Esophagus squamous epithelium (tissue), 5 donors: Measurements from ENCODE around the gene SMC2. TPM values are rescaled to one million over a fixed set of nuclear protein-coding genes. Genes with fewer than 3 reads are reported as not detected.
A peak's percentile ranks its signal among the peaks of the same experiment; 100 is the strongest.

Source experiments
- DNase-seq: peaks from one replicate; lab custom pipeline; 2025; lab: John Stamatoyannopoulos, UW
- H3K27ac ChIP-seq, 4 donors: fragments of 200-600 bp; sonication (generic); one replicate each; pipeline ENCODE4 v1.5.1; 2016 to 2019; ENCODE audit warnings: mild to moderate bottlenecking in 1 of 4
- H3K27me3 ChIP-seq, 4 donors: fragments of 200-600 bp; sonication (generic); 1 replicate in 3 of 4; 2 replicates in 1 of 4; pipeline versions ENCODE4 v1.5.1 to v1.6.0; 2017 to 2021; ENCODE audit warnings: antibody characterized with exemption in 1 of 4
- H3K36me3 ChIP-seq, 3 donors: fragments of 200-600 bp; sonication (generic); one replicate each; pipeline ENCODE4 v1.5.1; 2016 to 2019
- H3K4me1 ChIP-seq, 3 donors: fragments of 200-600 bp; sonication (generic); one replicate each; pipeline ENCODE4 v1.5.1; 2017 to 2019
- H3K4me3 ChIP-seq, 4 donors: fragments of 200-600 bp; sonication (generic); 1 replicate in 3 of 4; 2 replicates in 1 of 4; pipeline ENCODE4 v1.5.1; 2016 to 2019; ENCODE audit warnings: mild to moderate bottlenecking in 2 of 4, moderate library complexity in 1 of 4
- H3K9me3 ChIP-seq, 3 donors: fragments of 200-600 bp; sonication (generic); one replicate each; pipeline ENCODE4 v1.5.1; 2016 to 2019
- CTCF ChIP-seq, 6 experiments: fragments of 450-650 bp in 4 of 6; fragments of 200-600 bp in 2 of 6; sonication (generic) in 2 of 6; IDR thresholded peaks; one replicate each; pipeline ENCODE4 v1.5.1; 2016 to 2019; ENCODE audit warnings: antibody characterized with exemption in 6 of 6, mild to moderate bottlenecking in 4 of 6, moderate library complexity in 4 of 6
- POLR2A ChIP-seq, 4 donors: fragments of 450-650 bp; IDR thresholded peaks; one replicate each; pipeline ENCODE4 v1.6.1; 2017; ENCODE audit warnings: antibody characterized with exemption in 4 of 4, mild to moderate bottlenecking in 4 of 4, moderate library complexity in 3 of 4
- WGBS, 2 donors: methylation state at CpG; one replicate each; pipeline ENCODE4 v1.1.5; 2018; 5-methylcytosine and 5-hydroxymethylcytosine counted together
- intact Hi-C: fragments of 100-400 bp; cut with DNase I; formaldehyde crosslinking; loops from one replicate; pipeline ENCODE4 v1.15.0; 2022
- total RNA-seq, 4 donors: library from RNA; depleted of rRNA; stranded (reverse); fragments of >200 nt; gene quantifications; one replicate each; pipeline ENCODE4 v1.1.0, GENCODE V29; 2016
- donor health status: DM: yes; HTN: yes; CAD: no.

Gene SMC2
- total RNA-seq, 4 donors from 2014 or later, result 6.7 to 17.6 (median 13.7) TPM

GRCh38 chr9:104091708-104092107 lies 2.4 kb upstream of the SMC2 start:
- H3K4me3 ChIP-seq, result peak overlapping the region in 1 of 4 donors; percentile 27
- H3K36me3 ChIP-seq, result no peaks in the 10 kb centered on the region
- intact Hi-C loops, result no loop called here
- H3K27me3 ChIP-seq, result no peaks in the 10 kb centered on the region
- no peak for DNase-seq
- H3K4me1 ChIP-seq, result peaks cover 0 to 30% (median 14%) of the 10 kb centered on the region in 3 donors
- peak overlapping the region in 3 of 4 donors; percentile 95 to 97 (median 95) for H3K27ac ChIP-seq
- 15 to 41% methylated on average over 4 of the region's 4 CpGs for WGBS, 2 donors
- H3K9me3 ChIP-seq, result no peaks in the 10 kb centered on the region
- peak in 3 of 6 experiments; percentile 13 to 27 (median 26) for TF ChIP-seq CTCF (IDR thresholded peaks at IDR 0.05)
- no peak for TF ChIP-seq POLR2A (IDR thresholded peaks at IDR 0.05)

- H3K27ac ChIP-seq, result peak overlapping the region in 3 of 4 donors; percentile 95 to 97 (median 95)
- 75 to 86% methylated on average over 2 of the region's 2 CpGs for WGBS, 2 donors
- H3K4me3 ChIP-seq, result no peak overlapping the region
- no peaks in the 10 kb centered on the region for H3K27me3 ChIP-seq
- DNase-seq, result no peak
- H3K9me3 ChIP-seq, result no peaks in the 10 kb centered on the region
- intact Hi-C loops, result no loop called here
- peaks cover 0 to 30% (median 14%) of the 10 kb centered on the region in 3 donors for H3K4me1 ChIP-seq
- H3K36me3 ChIP-seq, result no peaks in the 10 kb centered on the region
- TF ChIP-seq CTCF (IDR thresholded peaks at IDR 0.05) (no peak), POLR2A (IDR thresholded peaks at IDR 0.05) (no peak)
Observed at GRCh38 chr9:104092192-104092591, 1.9 kb upstream of the SMC2 start.

- intact Hi-C loops, result no loop called here
- H3K27ac ChIP-seq, result peak overlapping the region; percentile 94 to 97 (median 95)
- no peaks in the 10 kb centered on the region for H3K27me3 ChIP-seq
- H3K4me1 ChIP-seq, result peaks cover 0 to 30% (median 14%) of the 10 kb centered on the region in 3 donors
- no peaks in the 10 kb centered on the region for H3K9me3 ChIP-seq
- H3K36me3 ChIP-seq, result no peaks in the 10 kb centered on the region
- H3K4me3 ChIP-seq, result peak overlapping the region; percentile 65 to 89 (median 72)
- WGBS, 2 donors, result 26 to 28% methylated on average over 12 of the region's 12 CpGs
- no peak for DNase-seq
- TF ChIP-seq CTCF (IDR thresholded peaks at IDR 0.05) (no peak), POLR2A (IDR thresholded peaks at IDR 0.05) (no peak)
Observed at GRCh38 chr9:104092875-104093600, 1.1 kb upstream of the SMC2 start.

GRCh38 chr9:104094534-104095015 lies 466 bp downstream of the SMC2 start:
- Histone ChIP-seq H3K27me3 (no peaks in the 10 kb centered on the region), H3K4me3 (peak overlapping the region; percentile 65 to 89 (median 72)), H3K27ac (peak overlapping the region; percentile 94 to 97 (median 95)), H3K9me3 (no peaks in the 10 kb centered on the region), H3K36me3 (no peaks in the 10 kb centered on the region), H3K4me1 (peaks cover 0 to 30% (median 14%) of the 10 kb centered on the region in 3 donors)
- no peak for DNase-seq
- 0% methylated on average over 11 of the region's 18 CpGs for WGBS, 2 donors
- intact Hi-C loops, result no loop called here
- TF ChIP-seq POLR2A (IDR thresholded peaks at IDR 0.05), result no peak
- no peak for TF ChIP-seq CTCF (IDR thresholded peaks at IDR 0.05)

- TF ChIP-seq POLR2A (IDR thresholded peaks at IDR 0.05) (no peak), CTCF (IDR thresholded peaks at IDR 0.05) (no peak)
- WGBS, 2 donors, result 93 to 96% methylated on average over 1 of the region's 1 CpG
- no peak for DNase-seq
Observed at GRCh38 chr9:104099630-104100029, 5.5 kb downstream of the SMC2 start.

More at GRCh38 chr9:104099630-104100029, 5.5 kb downstream of the SMC2 start:
- Histone ChIP-seq H3K4me3 (no peak overlapping the region), H3K4me1 (peaks cover 0 to 12% (median 4%) of the 10 kb centered on the region in 3 donors), H3K27ac (no peak overlapping the region), H3K36me3 (peaks cover 0 to 47% (median 0%) of the 10 kb centered on the region in 3 donors), H3K27me3 (no peaks in the 10 kb centered on the region), H3K9me3 (no peaks in the 10 kb centered on the region)
- intact Hi-C loops, result no loop called here
